EH (cell line): ENCODE data around the gene ANTXR2.

ENCODE experiments used
- DNase-seq: peaks from one replicate; pipeline ENCODE4 v3.0.0-alpha.2; 2015; ENCODE audit warnings: low read depth

The ANTXR2 gene

DNA sequence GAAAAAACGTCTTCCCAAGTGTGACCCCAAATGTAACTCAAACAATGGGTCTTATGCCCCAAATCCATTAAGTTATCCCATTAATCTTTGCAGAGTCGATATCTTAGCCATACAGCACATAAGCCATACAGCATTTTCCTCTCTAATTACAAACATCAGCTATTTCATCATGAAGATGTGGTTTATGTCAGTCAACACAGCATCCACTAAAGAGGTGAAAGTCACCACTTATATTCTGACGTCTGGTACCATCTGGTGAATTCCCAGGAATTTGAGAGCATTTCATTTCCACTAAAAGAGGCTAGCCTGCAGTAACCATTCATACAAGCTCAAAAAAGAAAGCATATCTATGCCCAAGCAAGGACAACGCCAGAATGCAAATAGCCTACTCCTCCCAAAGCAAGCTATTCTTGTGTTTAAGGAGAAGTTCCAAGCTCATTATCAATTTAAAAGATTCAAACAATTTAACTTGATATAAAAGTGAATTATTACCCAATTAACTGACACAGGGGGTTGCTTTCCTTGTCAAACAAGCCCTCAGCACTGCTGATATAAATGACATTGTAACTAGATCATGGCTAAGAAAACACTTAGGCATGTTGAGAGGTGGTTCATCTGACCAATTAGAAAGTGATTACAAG, 203.3 kb downstream of the ANTXR2 start:
- DNase-seq, result no peak

DNA sequence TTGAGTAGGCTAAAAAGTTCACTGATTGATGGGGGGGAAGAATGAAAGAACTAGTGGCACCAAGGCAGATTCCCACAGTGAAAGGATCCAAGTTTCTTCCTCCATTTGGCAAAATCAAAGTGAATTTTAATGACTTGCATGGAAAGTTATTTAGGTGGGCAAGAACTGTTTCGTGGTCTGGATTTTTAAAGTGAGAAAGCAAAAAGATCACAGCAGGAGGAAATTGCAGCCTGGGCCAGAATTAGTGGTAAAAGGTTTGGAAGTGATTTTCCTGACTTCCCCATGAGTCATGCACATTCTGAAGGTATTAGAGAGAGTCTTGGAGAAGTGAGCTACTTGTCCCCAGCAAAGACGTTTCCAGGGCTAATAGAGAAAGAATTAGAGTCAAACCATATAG, 207.8 kb downstream of the ANTXR2 start:
- peak; percentile 41 for DNase-seq

DNA sequence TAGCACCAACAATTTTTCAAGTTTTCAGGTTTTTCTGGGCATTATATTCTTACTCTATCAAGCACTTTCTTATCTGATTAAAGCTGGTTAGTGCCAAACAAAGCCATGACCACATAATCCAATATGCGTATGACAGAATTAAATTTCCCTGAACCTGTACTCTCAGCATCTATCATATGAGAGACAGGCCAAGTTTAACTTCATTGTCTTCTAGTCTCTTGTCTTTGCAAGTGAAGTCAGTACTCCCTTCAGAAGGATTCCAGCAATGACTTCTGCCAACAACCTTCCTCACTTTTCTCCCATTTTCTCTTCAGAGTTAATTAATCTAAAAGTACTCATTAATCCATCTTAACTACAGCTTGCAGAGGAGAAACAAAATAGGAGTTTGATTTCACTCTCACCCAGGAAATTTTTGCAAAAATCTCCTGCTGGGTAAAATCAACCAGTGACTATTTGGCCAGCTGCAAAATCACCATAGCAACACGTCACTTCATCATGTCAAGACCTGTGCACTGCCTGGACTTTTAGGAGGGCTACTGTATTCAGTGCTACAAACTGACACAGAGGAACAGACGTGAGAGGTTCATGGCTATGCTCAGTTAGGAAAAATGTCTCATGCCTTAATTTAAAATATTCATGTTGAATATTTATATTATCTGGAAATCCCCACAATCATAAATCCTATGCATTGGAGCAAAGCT, 208.4 kb downstream of the ANTXR2 start:
- DNase-seq, result no peak

DNA sequence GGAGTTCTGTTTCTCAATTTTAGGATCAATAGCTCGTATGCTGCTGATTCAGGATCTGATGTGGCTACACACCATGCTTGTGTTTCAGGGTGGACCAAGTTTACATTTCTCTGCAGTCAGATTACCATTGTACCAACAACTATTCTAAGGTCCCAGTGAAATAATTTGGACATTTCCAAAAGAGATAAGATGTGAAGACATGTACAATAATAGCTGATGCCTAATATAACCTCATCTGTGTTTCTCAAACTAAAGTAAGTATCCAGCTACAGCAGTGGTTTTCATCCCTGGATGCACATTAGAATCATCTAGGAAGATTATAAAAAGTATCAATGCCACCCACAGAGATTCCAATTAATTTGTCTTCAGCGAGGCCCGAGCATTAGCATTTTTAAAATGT, 209.7 kb downstream of the ANTXR2 start:
- DNase-seq, result no peak

DNA sequence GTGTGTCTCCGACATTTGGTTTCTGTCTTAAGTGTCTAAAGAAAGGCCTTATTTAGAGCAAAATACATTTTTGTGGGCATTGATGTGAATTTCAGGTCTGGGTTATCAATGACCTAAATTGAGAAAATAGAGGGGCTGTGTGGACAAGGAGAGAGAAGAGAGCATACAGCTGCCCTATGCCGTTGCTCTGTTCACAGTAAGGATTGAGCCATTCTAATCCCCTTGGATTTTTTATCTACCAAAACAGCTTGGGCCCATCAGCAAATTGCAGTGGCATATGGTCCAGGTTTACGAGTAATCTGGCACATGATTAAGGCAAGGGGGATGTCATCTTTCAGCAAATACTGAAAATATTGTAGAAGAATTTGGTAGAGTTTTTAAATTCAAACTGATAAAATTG, 210.2 kb downstream of the ANTXR2 start:
- DNase-seq, result no peak

DNA sequence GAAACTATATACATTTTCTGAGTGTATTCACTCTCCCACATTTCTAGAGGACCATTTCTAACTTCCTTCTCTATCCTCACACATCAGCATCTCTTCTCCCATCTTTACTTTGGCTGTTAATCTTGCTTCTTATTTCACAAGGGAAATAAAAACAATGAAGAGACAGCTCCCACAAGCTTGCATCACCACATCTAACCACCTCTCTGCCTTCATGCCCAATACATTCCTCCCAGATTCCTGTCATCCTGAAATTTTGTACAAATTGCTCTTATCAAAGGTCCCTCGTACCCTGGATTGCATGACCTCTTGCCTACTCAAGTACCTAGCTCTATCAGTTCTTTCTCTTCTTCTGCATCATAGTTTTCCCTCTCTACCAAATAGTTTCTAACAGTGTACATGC, 215.2 kb downstream of the ANTXR2 start:
- no peak for DNase-seq

DNA sequence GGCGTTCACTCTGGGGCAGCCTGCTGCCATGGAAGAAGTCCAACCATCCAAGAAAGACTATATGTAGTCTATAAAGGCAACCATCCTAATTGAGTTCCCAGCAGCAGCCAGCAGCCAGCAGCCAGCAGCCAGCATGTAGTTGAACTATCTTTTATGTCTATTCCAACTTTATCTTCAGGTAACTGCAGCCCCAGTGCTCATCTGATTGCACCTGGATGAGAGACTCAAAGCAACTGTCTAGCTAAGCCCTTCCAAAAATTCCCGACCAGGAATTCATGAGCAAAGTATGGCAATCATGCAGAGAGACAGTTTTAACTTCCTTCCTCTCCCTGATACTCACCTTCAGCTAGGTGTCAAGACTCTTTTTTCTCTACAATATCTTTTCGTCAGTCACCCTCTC, 216.8 kb downstream of the ANTXR2 start:
- no peak for DNase-seq

DNA sequence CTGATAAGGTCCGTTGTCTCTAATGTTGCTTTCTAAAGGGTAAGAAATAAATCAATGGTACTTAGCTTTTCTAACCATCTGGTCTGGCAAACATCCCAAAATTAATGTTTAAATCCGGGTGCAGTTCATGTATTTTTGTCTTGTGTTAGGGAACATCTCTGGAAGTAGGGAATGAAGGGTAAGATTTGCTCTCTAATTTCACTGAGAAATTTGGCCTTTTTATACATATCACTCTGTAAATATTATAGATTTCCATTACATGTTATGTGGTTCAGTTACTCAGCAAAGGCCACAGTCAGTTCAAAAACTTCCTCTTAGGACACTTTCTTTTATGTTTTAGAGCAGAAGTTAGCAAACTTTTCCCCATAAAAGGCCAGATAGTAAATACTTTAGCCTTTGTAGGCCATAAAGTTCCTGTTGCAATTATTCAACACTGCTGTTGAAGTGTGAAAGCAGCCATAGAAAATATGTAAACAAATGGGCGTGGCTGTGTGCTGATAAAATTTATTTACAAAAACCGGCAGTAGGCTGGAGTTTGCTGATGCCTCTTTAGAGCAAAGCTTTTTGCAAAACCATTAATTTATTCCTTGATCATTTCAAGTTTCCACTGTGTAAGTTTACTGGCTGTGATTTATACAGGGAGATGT, 218.1 kb downstream of the ANTXR2 start:
- DNase-seq, result peak; percentile 7

DNA sequence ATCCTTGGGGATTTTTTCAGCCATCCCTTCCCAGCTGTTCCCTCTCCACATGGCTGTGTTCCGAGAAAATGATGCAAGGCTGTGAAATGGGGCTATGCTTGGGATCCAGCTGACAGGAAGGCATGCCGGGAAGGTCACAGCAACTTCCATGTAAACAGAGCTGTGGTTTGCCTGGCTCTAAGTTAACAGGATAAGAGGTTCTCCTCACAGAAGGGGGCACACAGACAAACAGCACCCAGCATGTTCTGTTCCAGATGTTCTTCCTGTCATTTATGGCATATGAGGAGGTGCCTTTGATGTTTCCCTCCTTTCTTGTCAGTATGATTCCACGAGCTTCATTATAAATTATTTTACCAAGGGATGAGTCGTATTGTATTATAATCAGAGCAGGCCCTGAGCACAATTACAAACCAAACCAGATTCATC, 220.7 kb downstream of the ANTXR2 start:
- peak; percentile 70 for DNase-seq

DNA sequence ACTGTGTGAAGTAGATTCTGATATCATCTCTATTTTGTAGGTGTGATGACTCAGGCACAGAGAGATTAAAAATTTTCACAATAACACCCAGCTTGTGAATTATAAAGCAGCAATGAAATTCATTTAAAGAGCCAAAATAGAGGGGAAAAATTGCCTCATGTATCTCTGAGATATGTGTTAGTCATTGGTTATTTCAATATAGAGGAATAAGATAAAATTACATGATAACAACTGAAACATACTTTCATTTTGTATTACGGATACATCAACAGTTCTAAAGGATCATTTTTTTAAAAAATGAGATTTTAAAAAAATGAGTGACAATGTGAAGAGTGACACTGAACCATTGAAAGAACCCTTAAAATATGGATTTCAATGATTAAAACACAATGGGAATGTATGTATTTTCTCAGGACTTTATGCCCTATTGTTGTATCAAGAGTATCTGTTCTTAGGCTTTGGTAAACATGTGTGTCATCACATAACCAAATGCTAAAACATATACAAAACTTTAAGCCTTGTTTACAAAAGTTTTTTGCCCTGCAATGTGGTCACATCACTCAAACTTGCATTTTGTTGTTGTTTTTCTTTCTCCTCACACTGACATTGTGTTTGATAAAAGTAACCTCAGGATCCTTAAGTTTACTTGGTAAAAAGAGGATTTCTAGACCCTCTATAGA, 221.3 kb downstream of the ANTXR2 start:
- peak; percentile 3 for DNase-seq
